AG04450 (cell line): ENCODE data around the gene RAB11FIP4. TPM values are rescaled to one million over a fixed set of nuclear protein-coding genes. Genes with fewer than 3 reads are reported as not detected.
A peak's percentile ranks its signal among the peaks of the same experiment; 100 is the strongest.

Experiments used
- CTCF ChIA-PET: fragments of 300-600, 350-600 bp; formaldehyde crosslinking; extraction: SDS; loops from one replicate; lab custom pipeline; 2022; ENCODE audit warnings: antibody characterized with exemption, inconsistent platforms; lab: Charles Lee
- POLR2A ChIA-PET: fragments of 350-600 bp; formaldehyde crosslinking; extraction: SDS; loops from one replicate; lab custom pipeline; 2021; ENCODE audit warnings: antibody characterized with exemption, inconsistent platforms; lab: Yijun Ruan, JAX
- DNase-seq: peaks from one replicate; pipeline ENCODE4 v3.0.0-alpha.2; 2011; ENCODE audit warnings: low read depth, low spot score
- H3K27ac ChIP-seq: one replicate; pipeline ENCODE4 v1.5.1; 2012; ENCODE audit warnings: low read depth, low read length, control low read depth
- H3K27me3 ChIP-seq: one replicate; pipeline ENCODE4 v1.6.0; 2012; ENCODE audit warnings: low read length; ENCODE audit not compliant: control insufficient read depth, insufficient read depth
- H3K4me3 ChIP-seq: 2 replicates; pipeline ENCODE4 v1.5.1; 2011; ENCODE audit warnings: mild to moderate bottlenecking, low read depth, low read length, control low read depth
- H3K9me3 ChIP-seq: 2 replicates; pipeline ENCODE4 v1.5.1; 2012; ENCODE audit warnings: low read length; ENCODE audit not compliant: control insufficient read depth, insufficient read depth
- CTCF ChIP-seq: IDR thresholded peaks from 2 replicates; pipeline ENCODE4 v1.5.1; 2011; ENCODE audit warnings: low read depth, low read length, control low read depth, inconsistent platforms
- polyA plus RNA-seq: library from polyadenylated mRNA; depleted of rRNA; stranded (reverse); fragments of >200 nt; gene quantifications from 2 replicates; pipeline ENCODE4 v1.2.3, GENCODE V29; 2011

The RAB11FIP4 gene
- polyA plus RNA-seq, 1 experiment = 0.58 TPM

GRCh38 chr17:31425282-31426040, 34.0 kb downstream of the RAB11FIP4 start:
- Histone ChIP-seq H3K4me3 (no peak overlapping the region), H3K27ac (peak overlapping the region; percentile 39), H3K27me3 (peaks cover 37% of the 10 kb centered on the region), H3K9me3 (no peaks in the 10 kb centered on the region; the same call in 1 of the 2 replicates)
- DNase-seq = no peak
- ChIA-PET CTCF (interaction anchor here (1.3 kb wide), 1 partner anchor 12 kb away, joined by 3 read pairs; no protein-coding TSS in a partner anchor), POLR2A (interaction anchor here (0.5 kb wide), 1 partner anchor 463 kb away, joined by 3 read pairs; no protein-coding TSS in a partner anchor)
- TF ChIP-seq CTCF = no peak

GRCh38 chr17:31427684-31428083, 36.2 kb downstream of the RAB11FIP4 start:
- TF ChIP-seq CTCF = no peak
- POLR2A ChIA-PET = interaction anchor here (0.6 kb wide), 1 partner anchor 83 kb away, joined by 3 read pairs; no protein-coding TSS in a partner anchor
- CTCF ChIA-PET = no interaction called here
- DNase-seq = no peak
- Histone ChIP-seq H3K27me3 (peaks cover 53% of the 10 kb centered on the region), H3K27ac (no peak overlapping the region), H3K9me3 (no peaks in the 10 kb centered on the region; the same call in 1 of the 2 replicates), H3K4me3 (no peak overlapping the region)

GRCh38 chr17:31428111-31428510, 36.6 kb downstream of the RAB11FIP4 start:
- POLR2A ChIA-PET = no interaction called here
- peaks cover 54% of the 10 kb centered on the region for H3K27me3 ChIP-seq
- CTCF ChIA-PET = no interaction called here
- H3K4me3 ChIP-seq = no peak overlapping the region
- H3K27ac ChIP-seq = no peak overlapping the region
- no peak for TF ChIP-seq CTCF
- no peak for DNase-seq
- no peaks in the 10 kb centered on the region; the same call in 1 of the 2 replicates for H3K9me3 ChIP-seq

- no peak for DNase-seq
- ChIA-PET POLR2A (no interaction called here), CTCF (no interaction called here)
- H3K4me3 ChIP-seq = no peak overlapping the region
- H3K27me3 ChIP-seq = peaks cover 53% of the 10 kb centered on the region
- no peak for TF ChIP-seq CTCF
- H3K27ac ChIP-seq = no peak overlapping the region
- H3K9me3 ChIP-seq = no peaks in the 10 kb centered on the region; the same call in 1 of the 2 replicates
Measured at GRCh38 chr17:31428512-31428911, 37.0 kb downstream of the RAB11FIP4 start.
